GM12865 (cell line): ENCODE data around the gene OR10R2.

Experiments
- DNase-seq: peaks from one replicate; pipeline ENCODE4 v3.0.0; 2010; ENCODE audit warnings: low read depth
- H3K4me3 ChIP-seq: 2 replicates; pipeline ENCODE4 v1.5.1; 2011; ENCODE audit warnings: mild to moderate bottlenecking, low read depth, low read length, control low read depth
- CTCF ChIP-seq: IDR thresholded peaks from 2 replicates; pipeline ENCODE4 v1.5.1; 2011; ENCODE audit warnings: low read length, control low read depth, low read depth, inconsistent platforms; ENCODE audit not compliant: insufficient read depth; ENCODE audit errors: missing control alignments

OR10R2 gene

GRCh38 chr1:158521666-158522058 lies 49.6 kb downstream of the OR10R2 start:
- TF ChIP-seq CTCF: no peak
- H3K4me3 ChIP-seq: no peak overlapping the region
- no peak for DNase-seq

- TF ChIP-seq CTCF: peak; percentile 48
- no peak overlapping the region for H3K4me3 ChIP-seq
- peak; percentile 39 for DNase-seq
These were observed 55.3 kb downstream of the OR10R2 start for GRCh38 chr1:158527190-158527815.
